ENCODE results near the gene PUDP. TPM values are rescaled to one million over a fixed set of nuclear protein-coding genes. Genes with fewer than 3 reads are reported as not detected.

PUDP gene
- polyA plus RNA-seq, 1 donor from 2014 or later, result 18.2 TPM

DNA sequence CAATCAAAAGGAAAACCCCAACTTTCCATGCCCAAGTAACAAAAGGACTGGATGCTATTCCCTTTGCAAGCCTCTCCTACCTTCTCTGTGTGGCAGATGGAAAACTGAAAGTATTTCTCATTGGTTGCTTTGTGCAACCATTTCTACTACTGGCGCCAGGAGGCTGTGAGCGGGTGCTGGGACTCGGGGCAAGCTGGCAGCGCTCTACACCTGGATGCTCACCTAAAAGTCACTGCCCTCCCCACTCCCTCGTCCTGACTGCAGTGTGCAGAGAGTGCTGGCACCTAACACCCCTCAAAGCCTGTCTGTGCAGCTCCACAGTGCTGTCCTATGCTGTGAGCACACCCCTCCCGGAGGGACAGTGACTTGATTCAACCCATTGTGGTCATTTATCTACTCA is 54.6 kb downstream of the PUDP start:
- H3F3A ChIP-seq (ENCODE audit: insufficient read depth, low read length, poor library complexity, severe bottlenecking), result no peaks in the 10 kb centered on the region

DNA sequence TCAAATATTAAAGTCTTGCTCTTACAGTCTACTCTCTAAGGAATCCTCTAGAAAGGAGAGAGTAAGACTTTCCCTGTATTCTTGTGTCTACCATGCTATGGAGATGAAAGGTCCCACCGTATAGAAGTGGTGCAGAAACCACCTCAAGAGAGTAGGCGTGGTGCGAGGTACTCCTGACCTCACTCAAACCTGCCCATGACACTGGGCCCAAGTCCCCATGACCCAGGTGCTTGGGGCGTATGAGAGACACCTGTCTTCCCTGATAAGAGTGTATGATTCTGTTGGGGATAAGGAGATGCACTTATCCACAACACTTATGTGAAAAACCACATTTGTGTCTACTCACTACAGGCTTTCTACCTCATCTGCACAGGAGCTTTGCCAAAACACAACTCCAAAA is 55.4 kb downstream of the PUDP start:
- H3K4me3 ChIP-seq (ENCODE audit: low read length), result no peak overlapping the region
- H2AFZ ChIP-seq (ENCODE audit: low read depth, low read length), result no peak overlapping the region
- no peaks in the 10 kb centered on the region for H3K36me3 ChIP-seq (ENCODE audit: insufficient read depth, low read length)
- H3F3A ChIP-seq (ENCODE audit: insufficient read depth, low read length, poor library complexity, severe bottlenecking), result no peaks in the 10 kb centered on the region
- no peaks in the 10 kb centered on the region for H4K20me1 ChIP-seq (ENCODE audit: insufficient read depth)
- H3K9me3 ChIP-seq (ENCODE audit: low read length), result no peaks in the 10 kb centered on the region
- TF ChIP-seq RAD21 (conservative IDR thresholded peaks at IDR 0.05), result no peak
- TF ChIP-seq TAF1 (IDR thresholded peaks at IDR 0.05; ENCODE audit: low read depth), result no peak
- TF ChIP-seq, protein P1, sequence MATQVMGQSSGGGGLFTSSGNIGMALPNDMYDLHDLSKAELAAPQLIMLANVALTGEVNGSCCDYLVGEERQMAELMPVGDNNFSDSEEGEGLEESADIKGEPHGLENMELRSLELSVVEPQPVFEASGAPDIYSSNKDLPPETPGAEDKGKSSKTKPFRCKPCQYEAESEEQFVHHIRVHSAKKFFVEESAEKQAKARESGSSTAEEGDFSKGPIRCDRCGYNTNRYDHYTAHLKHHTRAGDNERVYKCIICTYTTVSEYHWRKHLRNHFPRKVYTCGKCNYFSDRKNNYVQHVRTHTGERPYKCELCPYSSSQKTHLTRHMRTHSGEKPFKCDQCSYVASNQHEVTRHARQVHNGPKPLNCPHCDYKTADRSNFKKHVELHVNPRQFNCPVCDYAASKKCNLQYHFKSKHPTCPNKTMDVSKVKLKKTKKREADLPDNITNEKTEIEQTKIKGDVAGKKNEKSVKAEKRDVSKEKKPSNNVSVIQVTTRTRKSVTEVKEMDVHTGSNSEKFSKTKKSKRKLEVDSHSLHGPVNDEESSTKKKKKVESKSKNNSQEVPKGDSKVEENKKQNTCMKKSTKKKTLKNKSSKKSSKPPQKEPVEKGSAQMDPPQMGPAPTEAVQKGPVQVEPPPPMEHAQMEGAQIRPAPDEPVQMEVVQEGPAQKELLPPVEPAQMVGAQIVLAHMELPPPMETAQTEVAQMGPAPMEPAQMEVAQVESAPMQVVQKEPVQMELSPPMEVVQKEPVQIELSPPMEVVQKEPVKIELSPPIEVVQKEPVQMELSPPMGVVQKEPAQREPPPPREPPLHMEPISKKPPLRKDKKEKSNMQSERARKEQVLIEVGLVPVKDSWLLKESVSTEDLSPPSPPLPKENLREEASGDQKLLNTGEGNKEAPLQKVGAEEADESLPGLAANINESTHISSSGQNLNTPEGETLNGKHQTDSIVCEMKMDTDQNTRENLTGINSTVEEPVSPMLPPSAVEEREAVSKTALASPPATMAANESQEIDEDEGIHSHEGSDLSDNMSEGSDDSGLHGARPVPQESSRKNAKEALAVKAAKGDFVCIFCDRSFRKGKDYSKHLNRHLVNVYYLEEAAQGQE (IDR thresholded peaks at IDR 0.05; ENCODE audit: borderline replicate concordance), result no peak
- no peak for TF ChIP-seq SMC3 (conservative IDR thresholded peaks at IDR 0.05; ENCODE audit: poor library complexity)
- no peak for TF ChIP-seq MXI1 (conservative IDR thresholded peaks at IDR 0.05; ENCODE audit: poor library complexity, severe bottlenecking)
- TF ChIP-seq EZH2 (IDR thresholded peaks at IDR 0.05; ENCODE audit: borderline replicate concordance, insufficient read depth, low read length, poor library complexity, severe bottlenecking), result no peak
- TF ChIP-seq, protein P2, sequence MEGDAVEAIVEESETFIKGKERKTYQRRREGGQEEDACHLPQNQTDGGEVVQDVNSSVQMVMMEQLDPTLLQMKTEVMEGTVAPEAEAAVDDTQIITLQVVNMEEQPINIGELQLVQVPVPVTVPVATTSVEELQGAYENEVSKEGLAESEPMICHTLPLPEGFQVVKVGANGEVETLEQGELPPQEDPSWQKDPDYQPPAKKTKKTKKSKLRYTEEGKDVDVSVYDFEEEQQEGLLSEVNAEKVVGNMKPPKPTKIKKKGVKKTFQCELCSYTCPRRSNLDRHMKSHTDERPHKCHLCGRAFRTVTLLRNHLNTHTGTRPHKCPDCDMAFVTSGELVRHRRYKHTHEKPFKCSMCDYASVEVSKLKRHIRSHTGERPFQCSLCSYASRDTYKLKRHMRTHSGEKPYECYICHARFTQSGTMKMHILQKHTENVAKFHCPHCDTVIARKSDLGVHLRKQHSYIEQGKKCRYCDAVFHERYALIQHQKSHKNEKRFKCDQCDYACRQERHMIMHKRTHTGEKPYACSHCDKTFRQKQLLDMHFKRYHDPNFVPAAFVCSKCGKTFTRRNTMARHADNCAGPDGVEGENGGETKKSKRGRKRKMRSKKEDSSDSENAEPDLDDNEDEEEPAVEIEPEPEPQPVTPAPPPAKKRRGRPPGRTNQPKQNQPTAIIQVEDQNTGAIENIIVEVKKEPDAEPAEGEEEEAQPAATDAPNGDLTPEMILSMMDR (IDR thresholded peaks at IDR 0.05; ENCODE audit: poor library complexity, severe bottlenecking), result no peak
- no peak for TF ChIP-seq EP300 (conservative IDR thresholded peaks at IDR 0.05; ENCODE audit: poor library complexity, severe bottlenecking)
- no peak for TF ChIP-seq POLR2AphosphoS5 (IDR thresholded peaks at IDR 0.05)
- H3K79me2 ChIP-seq (replicated peaks; ENCODE audit: insufficient read depth, low read length), result no peaks in the 10 kb centered on the region
- H3K27ac ChIP-seq (ENCODE audit: low read length), result no peak overlapping the region
- no peak overlapping the region for H3K4me2 ChIP-seq (ENCODE audit: low read length)
- no peak overlapping the region for H3K9ac ChIP-seq (ENCODE audit: low read length)
- no peaks in the 10 kb centered on the region for H3K27me3 ChIP-seq (ENCODE audit: insufficient read depth, low read depth, low read length)
- H3K9me2 ChIP-seq (ENCODE audit: insufficient read depth, low read length), result no peaks in the 10 kb centered on the region

More for the DNA sequence above, 54.6 kb downstream of the PUDP start:
- Histone ChIP-seq H3K9me2 (ENCODE audit: insufficient read depth, low read length) (no peaks in the 10 kb centered on the region), H3K27me3 (ENCODE audit: insufficient read depth, low read depth, low read length) (no peaks in the 10 kb centered on the region), H3K36me3 (ENCODE audit: insufficient read depth, low read length) (no peaks in the 10 kb centered on the region), H3K79me2 (replicated peaks; ENCODE audit: insufficient read depth, low read length) (no peaks in the 10 kb centered on the region), H3K4me3 (ENCODE audit: low read length) (no peak overlapping the region), H3K27ac (ENCODE audit: low read length) (no peak overlapping the region), H3K9me3 (ENCODE audit: low read length) (no peaks in the 10 kb centered on the region), H3K9ac (ENCODE audit: low read length) (no peak overlapping the region), H3K4me2 (ENCODE audit: low read length) (no peak overlapping the region), H4K20me1 (ENCODE audit: insufficient read depth) (no peaks in the 10 kb centered on the region), H2AFZ (ENCODE audit: low read depth, low read length) (no peak overlapping the region)
- TF ChIP-seq TAF1 (IDR thresholded peaks at IDR 0.05; ENCODE audit: low read depth) (no peak), EZH2 (IDR thresholded peaks at IDR 0.05; ENCODE audit: borderline replicate concordance, insufficient read depth, low read length, poor library complexity, severe bottlenecking) (no peak), EP300 (conservative IDR thresholded peaks at IDR 0.05; ENCODE audit: poor library complexity, severe bottlenecking) (no peak), RAD21 (conservative IDR thresholded peaks at IDR 0.05) (no peak), MXI1 (conservative IDR thresholded peaks at IDR 0.05; ENCODE audit: poor library complexity, severe bottlenecking) (no peak), SMC3 (conservative IDR thresholded peaks at IDR 0.05; ENCODE audit: poor library complexity) (no peak), POLR2AphosphoS5 (IDR thresholded peaks at IDR 0.05) (no peak)
- TF ChIP-seq, protein P2 (IDR thresholded peaks at IDR 0.05; ENCODE audit: poor library complexity, severe bottlenecking), result no peak
- TF ChIP-seq, protein P1 (IDR thresholded peaks at IDR 0.05; ENCODE audit: borderline replicate concordance), result no peak

Data from neural cell (in vitro differentiated cells).